Measurements from ENCODE around the gene KLHL28. TPM values are rescaled to one million over a fixed set of nuclear protein-coding genes. Genes with fewer than 3 reads are reported as not detected.

The KLHL28 gene
- total RNA-seq, 2 experiments from 2014 or later: 11.3 to 12.3 TPM

DNA sequence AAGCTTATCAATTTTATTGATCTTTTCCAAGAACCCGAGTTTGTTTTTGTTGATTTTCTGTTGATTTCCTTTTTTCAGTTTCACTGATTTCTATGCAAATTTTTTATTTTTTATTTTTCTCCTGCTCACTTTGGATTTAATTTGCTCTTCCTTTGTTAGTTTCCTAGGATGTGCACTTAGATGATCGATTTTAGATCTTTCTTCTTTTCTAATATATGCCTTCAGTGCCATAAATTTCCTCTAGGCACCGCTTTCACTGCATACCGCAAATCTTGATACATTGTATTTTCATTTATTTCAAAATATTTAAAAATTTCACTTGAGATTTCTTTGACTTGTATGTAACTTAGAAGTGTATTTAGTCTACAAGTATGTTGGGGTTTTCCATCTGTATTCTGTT lies 9.7 kb upstream of the KLHL28 start:
- peaks cover 56% of the 10 kb centered on the region for H3K36me3 Mint-ChIP-seq (ENCODE audit: low read depth)
- POLR2A ChIA-PET: no interaction called here

DNA sequence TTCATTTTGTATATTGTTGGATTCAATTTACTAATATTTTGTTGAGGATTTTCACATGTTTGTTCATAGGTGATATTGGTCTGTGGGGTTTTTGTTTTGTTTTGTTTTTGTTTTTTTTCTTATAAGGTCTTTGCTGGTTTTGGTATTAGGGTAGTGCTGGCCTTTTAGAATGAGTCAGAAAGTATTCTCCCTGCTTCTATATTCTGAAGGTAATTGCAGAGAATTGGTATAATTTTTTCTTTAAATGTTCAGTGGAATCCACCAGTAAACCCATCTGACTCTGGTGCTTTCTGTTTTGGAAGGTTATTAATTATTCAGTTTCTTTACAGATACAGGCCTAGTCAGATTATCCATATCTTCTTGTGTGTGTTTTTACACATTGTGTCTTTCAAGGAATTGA lies 9.2 kb upstream of the KLHL28 start:
- intact Hi-C loops (cut with DNase I, micrococcal nuclease): no loop called here

More for the DNA sequence above, 9.7 kb upstream of the KLHL28 start:
- H3K27ac Mint-ChIP-seq: no peak overlapping the region
- DNase-seq (no peak), ATAC-seq (no peak)
- no peak overlapping the region for H3K4me3 Mint-ChIP-seq
- peaks cover 28% of the 10 kb centered on the region for H3K9me3 Mint-ChIP-seq (ENCODE audit: low read depth)
- CTCF ChIA-PET: no interaction called here
- peaks cover 57% of the 10 kb centered on the region for H3K4me1 Mint-ChIP-seq
- intact Hi-C loops (cut with DNase I, micrococcal nuclease): no loop called here
- H3K27me3 Mint-ChIP-seq: no peaks in the 10 kb centered on the region

GRCh38 chr14:44968714-44969113 lies 7.0 kb upstream of the KLHL28 start:
- H3K27ac Mint-ChIP-seq: no peak overlapping the region
- DNase-seq (no peak), ATAC-seq (no peak)
- peaks cover 62% of the 10 kb centered on the region for H3K36me3 Mint-ChIP-seq (ENCODE audit: low read depth)
- intact Hi-C loops (cut with DNase I, micrococcal nuclease): no loop called here
- POLR2A ChIA-PET: interaction anchor here (0.7 kb wide), 1 partner anchor 15 kb away, joined by 3 read pairs; no protein-coding TSS in a partner anchor
- CTCF ChIA-PET: no interaction called here
- peaks cover 66% of the 10 kb centered on the region for H3K4me1 Mint-ChIP-seq
- peaks cover 36% of the 10 kb centered on the region for H3K9me3 Mint-ChIP-seq (ENCODE audit: low read depth)
- no peak overlapping the region for H3K4me3 Mint-ChIP-seq
- no peaks in the 10 kb centered on the region for H3K27me3 Mint-ChIP-seq

More for the DNA sequence above, 9.2 kb upstream of the KLHL28 start:
- Mint-ChIP-seq H3K4me1 (peaks cover 54% of the 10 kb centered on the region), H3K27ac (no peak overlapping the region), H3K9me3 (ENCODE audit: low read depth) (peaks cover 28% of the 10 kb centered on the region), H3K36me3 (ENCODE audit: low read depth) (peaks cover 54% of the 10 kb centered on the region), H3K4me3 (no peak overlapping the region), H3K27me3 (no peaks in the 10 kb centered on the region)
- POLR2A ChIA-PET: no interaction called here
- DNase-seq (no peak), ATAC-seq (no peak)
- CTCF ChIA-PET: no interaction called here

- no peak overlapping the region for H3K27ac Mint-ChIP-seq
- H3K4me3 Mint-ChIP-seq: peak overlapping the region; percentile 36
- peaks cover 62% of the 10 kb centered on the region for H3K4me1 Mint-ChIP-seq
- peaks cover 55% of the 10 kb centered on the region for H3K36me3 Mint-ChIP-seq (ENCODE audit: low read depth)
- H3K27me3 Mint-ChIP-seq: no peaks in the 10 kb centered on the region
- ATAC-seq: no peak
- DNase-seq: no peak
- intact Hi-C loops (cut with DNase I, micrococcal nuclease): no loop called here
- CTCF ChIA-PET: no interaction called here
- POLR2A ChIA-PET: no interaction called here
- peaks cover 33% of the 10 kb centered on the region for H3K9me3 Mint-ChIP-seq (ENCODE audit: low read depth)
Measured at GRCh38 chr14:44966601-44967336, 5.0 kb upstream of the KLHL28 start.

GRCh38 chr14:44963775-44964380 lies 2.1 kb upstream of the KLHL28 start:
- Mint-ChIP-seq H3K27ac (peak overlapping the region; percentile 24), H3K36me3 (ENCODE audit: low read depth) (peaks cover 34% of the 10 kb centered on the region), H3K4me1 (peaks cover 58% of the 10 kb centered on the region), H3K27me3 (no peaks in the 10 kb centered on the region), H3K9me3 (ENCODE audit: low read depth) (peaks cover 17% of the 10 kb centered on the region), H3K4me3 (no peak overlapping the region)
- ChIA-PET CTCF (interaction anchor here (0.7 kb wide), 1 partner anchor 167 kb away, joined by 3 read pairs; no protein-coding TSS in a partner anchor), POLR2A (no interaction called here)
- no peak for ATAC-seq
- DNase-seq: peak; percentile 8
- intact Hi-C loops (cut with DNase I, micrococcal nuclease): no loop called here

DNA sequence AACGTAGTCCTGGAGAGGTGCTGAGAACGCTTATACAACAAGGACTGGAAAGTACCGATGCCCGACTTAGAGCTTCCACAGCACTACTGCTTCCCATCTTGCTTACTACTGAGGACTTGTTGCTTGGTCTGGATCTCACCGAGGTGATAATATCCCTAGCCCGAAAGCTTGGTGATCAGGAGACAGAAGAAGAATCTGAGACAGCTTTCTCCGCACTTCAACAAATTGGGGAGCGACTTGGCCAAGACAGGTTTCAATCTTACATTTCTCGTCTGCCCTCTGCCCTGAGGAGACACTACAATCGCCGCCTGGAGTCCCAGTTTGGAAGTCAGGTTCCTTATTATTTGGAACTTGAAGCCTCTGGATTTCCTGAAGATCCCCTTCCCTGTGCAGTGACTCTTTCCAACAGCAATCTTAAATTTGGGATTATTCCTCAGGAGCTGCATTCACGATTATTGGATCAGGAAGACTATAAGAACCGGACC lies 1.3 kb upstream of the KLHL28 start:
- peaks cover 57% of the 10 kb centered on the region for H3K4me1 Mint-ChIP-seq

DNA sequence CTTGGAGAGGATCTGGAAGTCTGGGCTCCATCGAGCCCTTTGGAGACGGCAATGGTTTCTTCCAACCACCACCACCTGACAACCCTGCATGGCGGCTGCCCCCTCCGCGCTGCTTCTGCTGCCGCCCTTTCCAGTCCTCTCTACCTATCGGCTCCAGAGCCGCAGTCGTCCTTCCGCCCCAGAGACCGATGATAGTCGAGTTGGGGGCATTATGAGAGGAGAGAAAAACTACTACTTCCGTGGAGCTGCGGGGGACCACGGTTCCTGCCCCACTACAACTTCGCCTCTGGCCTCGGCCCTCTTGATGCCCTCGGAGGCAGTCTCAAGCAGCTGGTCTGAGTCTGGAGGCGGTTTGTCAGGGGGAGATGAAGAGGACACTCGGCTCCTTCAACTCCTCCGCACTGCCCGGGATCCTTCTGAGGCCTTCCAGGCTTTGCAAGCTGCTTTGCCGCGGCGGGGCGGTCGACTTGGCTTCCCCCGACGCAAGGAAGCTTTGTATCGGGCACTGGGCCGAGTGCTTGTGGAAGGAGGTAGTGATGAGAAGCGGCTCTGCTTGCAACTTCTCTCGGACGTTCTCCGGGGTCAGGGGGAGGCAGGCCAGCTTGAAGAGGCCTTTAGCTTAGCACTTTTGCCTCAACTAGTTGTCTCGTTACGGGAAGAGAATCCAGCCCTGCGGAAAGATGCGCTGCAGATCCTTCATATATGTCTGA lies 742 bp upstream of the KLHL28 start:
- ATAC-seq (peak; percentile 36), DNase-seq (peak; percentile 57)
- H3K9me3 Mint-ChIP-seq (ENCODE audit: low read depth): peaks cover 12% of the 10 kb centered on the region
- ChIA-PET POLR2A (interaction anchor here (0.7 to 2.2 kb wide), 5 partner anchors 26 to 173 kb away, joined by 3 to 8 read pairs (median 4); partner anchors contain the start of genes FANCM and FKBP3), CTCF (interaction anchor here (0.8 to 1.4 kb wide), 5 partner anchors 66 to 306 kb away, joined by 3 to 5 read pairs (median 3); partner anchors contain the start of genes FANCM and MIS18BP1)
- intact Hi-C loops (cut with DNase I, micrococcal nuclease): loop anchor here (1.0 kb wide), 4 partner anchors 65 to 291 kb away; partner anchors contain the start of genes FKBP3 (in 2 of the 2), PRPF39 (in 2 of the 2) and MIS18BP1 (in 1 of the 2)
- H3K36me3 Mint-ChIP-seq (ENCODE audit: low read depth): peaks cover 23% of the 10 kb centered on the region
- H3K4me1 Mint-ChIP-seq: peaks cover 55% of the 10 kb centered on the region
- H3K27ac Mint-ChIP-seq: no peak overlapping the region
- no peaks in the 10 kb centered on the region for H3K27me3 Mint-ChIP-seq
- H3K4me3 Mint-ChIP-seq: no peak overlapping the region

More for the DNA sequence above, 1.3 kb upstream of the KLHL28 start:
- H3K27ac Mint-ChIP-seq: peak overlapping the region; percentile 17
- intact Hi-C loops (cut with DNase I, micrococcal nuclease): no loop called here
- no peak overlapping the region for H3K4me3 Mint-ChIP-seq
- CTCF ChIA-PET: interaction anchor here (0.8 to 1.3 kb wide), 2 partner anchors 290 to 306 kb away, joined by 3 read pairs; partner anchors contain the start of gene MIS18BP1
- DNase-seq (peak; percentile 7), ATAC-seq (no peak)
- H3K9me3 Mint-ChIP-seq (ENCODE audit: low read depth): peaks cover 13% of the 10 kb centered on the region
- POLR2A ChIA-PET: interaction anchor here (0.7 to 2.2 kb wide), 2 partner anchors 25 to 173 kb away, joined by 4 to 8 read pairs; partner anchors contain the start of gene FANCM
- no peaks in the 10 kb centered on the region for H3K27me3 Mint-ChIP-seq
- H3K36me3 Mint-ChIP-seq (ENCODE audit: low read depth): peaks cover 28% of the 10 kb centered on the region

DNA sequence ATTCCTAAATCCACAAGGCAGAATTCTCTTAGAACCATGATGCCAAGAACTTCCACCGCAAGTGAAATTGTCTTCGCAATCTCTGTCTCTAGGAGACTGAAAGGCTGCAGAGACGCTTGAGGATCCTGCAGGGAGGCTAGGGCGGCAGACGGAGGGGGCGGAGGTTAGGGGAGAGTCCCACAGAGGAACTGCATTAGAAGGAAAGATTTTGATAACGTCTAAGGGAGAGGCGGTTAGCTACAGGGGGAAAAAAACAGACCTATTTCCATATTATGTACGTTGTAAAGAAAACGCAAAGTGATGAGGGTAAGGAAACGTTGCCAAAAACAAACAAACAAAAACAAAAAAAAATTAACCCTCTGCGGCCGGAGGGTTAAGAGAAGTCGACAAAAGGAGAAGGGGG lies 595 bp downstream of the KLHL28 start:
- Mint-ChIP-seq H3K27me3 (no peaks in the 10 kb centered on the region), H3K4me1 (peaks cover 49% of the 10 kb centered on the region), H3K9me3 (ENCODE audit: low read depth) (peaks cover 9% of the 10 kb centered on the region), H3K27ac (no peak overlapping the region), H3K4me3 (no peak overlapping the region), H3K36me3 (ENCODE audit: low read depth) (peaks cover 16% of the 10 kb centered on the region)
- peak; percentile 83 for DNase-seq
- intact Hi-C loops (cut with DNase I, micrococcal nuclease): loop anchor here in 1 of 2 experiments (2.0 kb wide), 1 partner anchor 292 kb away; the partner anchor contains the start of gene MIS18BP1
- POLR2A ChIA-PET: interaction anchor here (0.6 to 2.2 kb wide), 2 partner anchors 43 to 175 kb away, joined by 4 to 8 read pairs; partner anchors contain the start of gene FANCM
- ATAC-seq: peak; percentile 39
- CTCF ChIA-PET: interaction anchor here (0.6 to 1.2 kb wide), 5 partner anchors 13 to 172 kb away, joined by 3 to 4 read pairs (median 3); no protein-coding TSS in a partner anchor

- ChIA-PET CTCF (interaction anchor here (0.5 to 1.0 kb wide), 3 partner anchors 12 to 176 kb away, joined by 3 to 4 read pairs (median 4); no protein-coding TSS in a partner anchor), POLR2A (interaction anchor here (0.6 kb wide), 1 partner anchor 44 kb away, joined by 4 read pairs; no protein-coding TSS in a partner anchor)
- Mint-ChIP-seq H3K36me3 (ENCODE audit: low read depth) (peaks cover 16% of the 10 kb centered on the region), H3K4me1 (peaks cover 51% of the 10 kb centered on the region), H3K4me3 (no peak overlapping the region), H3K27ac (peak overlapping the region; percentile 73), H3K27me3 (no peaks in the 10 kb centered on the region), H3K9me3 (ENCODE audit: low read depth) (peaks cover 9% of the 10 kb centered on the region)
- ATAC-seq: no peak
- intact Hi-C loops (cut with DNase I, micrococcal nuclease): loop anchor here in 1 of 2 experiments (2.0 kb wide), 1 partner anchor 292 kb away; the partner anchor contains the start of gene MIS18BP1
- DNase-seq: no peak
Measured at GRCh38 chr14:44960646-44961045, 1.1 kb downstream of the KLHL28 start.

GRCh38 chr14:44960146-44960545 lies 1.6 kb downstream of the KLHL28 start:
- no peak for DNase-seq
- Mint-ChIP-seq H3K9me3 (ENCODE audit: low read depth) (peaks cover 7% of the 10 kb centered on the region), H3K4me1 (peaks cover 51% of the 10 kb centered on the region), H3K27me3 (no peaks in the 10 kb centered on the region), H3K36me3 (ENCODE audit: low read depth) (peaks cover 14% of the 10 kb centered on the region), H3K27ac (peak overlapping the region; percentile 73), H3K4me3 (no peak overlapping the region)
- ATAC-seq: no peak
- intact Hi-C loops (cut with DNase I, micrococcal nuclease): loop anchor here in 1 of 2 experiments (2.0 kb wide), 1 partner anchor 293 kb away; the partner anchor contains the start of gene MIS18BP1
- ChIA-PET POLR2A (no interaction called here), CTCF (interaction anchor here (0.6 to 0.9 kb wide), 2 partner anchors 177 to 293 kb away, joined by 3 read pairs; no protein-coding TSS in a partner anchor)
